T-helper 9 cell (primary cell): ENCODE results near the gene MTG1.

Experiments used
- DNase-seq: peaks from one replicate; pipeline ENCODE4 v3.0.0-alpha.2; 2020

Gene MTG1

GRCh38 chr10:133471300-133472109 is 77.5 kb downstream of the MTG1 start:
- DNase-seq: no peak
